GM12878 (cell line): ENCODE measurements around the gene NR2F1-AS1. TPM values are rescaled to one million over a fixed set of nuclear protein-coding genes. Genes with fewer than 3 reads are reported as not detected.

Experiments used
- ATAC-seq: fragments of 200-7000 bp; cut with Tn5 transposase; 3 replicates; pipeline ENCODE4 v1.9.1; 2020; ENCODE audit warnings: mild to moderate bottlenecking, moderate library complexity
- BruUV-seq: library from RNA; stranded (reverse); fragments of 400-500 nt; replicated peaks from 2 replicates; lab custom pipeline; 2021; lab: Mats Ljungman, UMichigan
- CTCF ChIA-PET: fragments of 300-600 bp; sonication (Branson Sonifier 250); formaldehyde crosslinking; extraction: SDS; loops from one replicate; lab custom pipeline; 2021; ENCODE audit warnings: inconsistent platforms; lab: Yijun Ruan, JAX
- POLR2A ChIA-PET: fragments of 350-600 bp; formaldehyde crosslinking; extraction: SDS; loops from one replicate; lab custom pipeline; 2021; ENCODE audit warnings: inconsistent platforms; lab: Charles Lee
- RAD21 ChIA-PET: fragments of 300-600 bp; sonication (Branson Sonifier 250); formaldehyde crosslinking; loops from one replicate; lab custom pipeline; 2023; ENCODE audit warnings: antibody characterized with exemption; ENCODE audit not compliant: unreplicated experiment; lab: Charles Lee
- SMC1A ChIA-PET: fragments of 300-600 bp; sonication (Branson Sonifier 250); formaldehyde crosslinking; loops from one replicate; lab custom pipeline; 2023; ENCODE audit not compliant: unreplicated experiment, uncharacterized antibody; lab: Charles Lee
- DNase-seq: peaks from one replicate; pipeline ENCODE4 v3.0.0-alpha.2; 2011; ENCODE audit warnings: low read depth, low spot score
- FAIRE-seq: peaks from 3 replicates; lab custom pipeline; 2011; peaks lifted over from hg19 to GRCh38; lab: Jason Lieb, UNC
- H2AFZ ChIP-seq: 2 replicates; pipeline ENCODE4 v1.6.0; 2011; ENCODE audit warnings: low read depth, low read length, control low read depth; ENCODE audit not compliant: control insufficient read depth
- H3K27ac ChIP-seq: 2 replicates; pipeline ENCODE4 v1.5.1; 2011; ENCODE audit warnings: control low read depth; ENCODE audit not compliant: control insufficient read depth, insufficient read depth
- H3K27me3 ChIP-seq, 2 experiments: replicated peaks in 1 of 2; 2 replicates each; pipeline versions ENCODE4 v1.6.0 to v1.6.1; 2011; ENCODE audit warnings: low read length in 1 of 2; ENCODE audit not compliant: control insufficient read depth in 2 of 2, insufficient read depth in 2 of 2
- H3K36me3 ChIP-seq, 2 experiments: 2 replicates each; pipeline ENCODE4 v1.5.1; 2011; ENCODE audit warnings: low read length in 1 of 2; ENCODE audit not compliant: control insufficient read depth in 2 of 2, insufficient read depth in 2 of 2
- H3K4me1 ChIP-seq: 2 replicates; pipeline ENCODE4 v1.6.1; 2011; ENCODE audit warnings: mild to moderate bottlenecking, low read length, moderate library complexity, mixed read lengths; ENCODE audit not compliant: control insufficient read depth, insufficient read depth
- H3K4me2 ChIP-seq: 2 replicates; pipeline ENCODE4 v1.6.0; 2011; ENCODE audit warnings: control low read depth; ENCODE audit not compliant: control insufficient read depth, insufficient read depth
- H3K4me3 ChIP-seq: fragments of 200-600 bp; sonication (generic); 2 replicates; pipeline ENCODE4 v1.5.1; 2016
- H3K79me2 ChIP-seq: 2 replicates; pipeline ENCODE4 v1.6.0; 2011; ENCODE audit warnings: low read length; ENCODE audit not compliant: control insufficient read depth, insufficient read depth
- H3K9ac ChIP-seq: 2 replicates; pipeline ENCODE4 v1.8.0; 2011; ENCODE audit warnings: low read length, control low read depth, mixed read lengths; ENCODE audit not compliant: control insufficient read depth, insufficient read depth
- H3K9me3 ChIP-seq: replicated peaks from 3 replicates; pipeline ENCODE4 v1.5.1; 2011; ENCODE audit warnings: mild to moderate bottlenecking, low read length; ENCODE audit not compliant: control insufficient read depth, insufficient read depth
- H4K20me1 ChIP-seq: 2 replicates; pipeline ENCODE4 v1.6.0; 2011; ENCODE audit not compliant: control insufficient read depth, insufficient read depth
- CBX3 ChIP-seq: fragments of 200-600 bp; sonication (generic); IDR thresholded peaks from 2 replicates; pipeline ENCODE4 v1.6.1; 2016; ENCODE audit warnings: low read depth, borderline replicate concordance
- CHD2 ChIP-seq: IDR thresholded peaks from 2 replicates; pipeline ENCODE4 v1.6.1; 2011; ENCODE audit warnings: low read depth, low read length, improper control_type of control experiment, borderline replicate concordance
- CUX1 ChIP-seq: IDR thresholded peaks from 2 replicates; pipeline ENCODE4 v1.6.1; 2012; ENCODE audit warnings: improper control_type of control experiment, low read depth, low read length; ENCODE audit not compliant: insufficient replicate concordance
- NFYB ChIP-seq: IDR thresholded peaks from 2 replicates; pipeline ENCODE4 v1.6.1; 2011; ENCODE audit warnings: low read depth, mild to moderate bottlenecking, low read length, improper control_type of control experiment, moderate library complexity; ENCODE audit not compliant: insufficient read depth
- NR2F1 ChIP-seq: fragments of 450-650 bp; conservative IDR thresholded peaks from 2 replicates; pipeline ENCODE4 v1.6.1; 2017; ENCODE audit warnings: mild to moderate bottlenecking
- REST ChIP-seq: IDR thresholded peaks from 2 replicates; pipeline ENCODE4 v1.6.1; 2012; ENCODE audit warnings: mild to moderate bottlenecking, low read depth, low read length
- SP1 ChIP-seq: IDR thresholded peaks from one replicate; pipeline ENCODE4 v1.6.1; 2011; ENCODE audit warnings: low read depth, low read length
- TCF7 ChIP-seq: IDR thresholded peaks from 2 replicates; pipeline ENCODE4 v1.6.1; 2014; ENCODE audit warnings: antibody characterized with exemption, borderline replicate concordance
- USF1 ChIP-seq: IDR thresholded peaks from 2 replicates; pipeline ENCODE4 v1.6.1; 2011; ENCODE audit warnings: borderline replicate concordance, low read depth, mild to moderate bottlenecking, moderate library complexity, mixed read lengths, low read length; ENCODE audit not compliant: insufficient read depth; ENCODE audit errors: extremely low read length
- WGBS: methylation state at CpG from one replicate; pipeline ENCODE4 v1.1.6; 2016; ENCODE audit warnings: low lambda C conversion rate; ENCODE audit not compliant: insufficient replicate concordance, insufficient coverage; ENCODE audit errors: missing lambda C conversion rate; 5-methylcytosine and 5-hydroxymethylcytosine counted together
- in situ Hi-C: fragments of 300-500 bp; cut with MboI; formaldehyde crosslinking; loops from 9 replicates; pipeline ENCODE4 v1.14.3; 2018; ENCODE audit warnings: mixed read lengths
- intact Hi-C: fragments of 100-400 bp; cut with micrococcal nuclease; formaldehyde crosslinking; loops from one replicate; pipeline ENCODE4 v1.14.2; 2022; ENCODE audit not compliant: unreplicated experiment
- polyA plus RNA-seq, 11 experiments: library from polyadenylated mRNA; depleted of rRNA in 4 of 11; unstranded in 6 of 11; stranded (reverse) in 5 of 11; fragments of >200 nt; fragmentation: Nextera tagmentation in 4 of 11; fragmentation: Illumina TruSeq in 1 of 11; extraction: Ambion mirVana in 4 of 11; extraction: Trizol in 1 of 11; gene quantifications; 1 replicate in 1 of 11; 2 replicates in 10 of 11; pipeline versions ENCODE4 v1.2.1 to v1.2.3, GENCODE V29; 2011 to 2016; ENCODE audit warnings: inconsistent platforms in 2 of 11, missing spikeins in 2 of 11, low read depth in 1 of 11
- total RNA-seq, 4 experiments: library from RNA; depleted of rRNA in 3 of 4; stranded (reverse); fragments of >200 nt in 3 of 4; fragmentation: Illumina TruSeq in 1 of 4; extraction: Trizol in 1 of 4; gene quantifications; 2 replicates each; pipeline versions ENCODE4 v1.2.1 to v1.2.3, GENCODE V29; 2013 to 2021

The NR2F1-AS1 gene
- total and polyA plus RNA-seq, 10 of the 15 experiments (the other 5 are each of a cell fraction or from before 2014, with no cell fraction given): 0.11 to 0.85 (median 0.27) TPM

GRCh38 chr5:93513298-93513697, 67.7 kb downstream of the NR2F1-AS1 start:
- in situ Hi-C loops (no loop called here), intact Hi-C loops (no loop called here)
- Histone ChIP-seq H3K79me2 (no peaks in the 10 kb centered on the region), H3K36me3 (no peaks in the 10 kb centered on the region), H3K27ac (no peak overlapping the region), H3K4me3 (no peak overlapping the region), H3K4me2 (no peak overlapping the region), H3K4me1 (no peaks in the 10 kb centered on the region), H2AFZ (no peak overlapping the region), H4K20me1 (no peaks in the 10 kb centered on the region), H3K9ac (no peak overlapping the region), H3K27me3 (no peaks in the 10 kb centered on the region), H3K9me3 (no peaks in the 10 kb centered on the region)
- WGBS: 47% methylated on average over 1 of the region's 1 CpG
- ChIA-PET SMC1A (interaction anchor here (1.0 to 1.4 kb wide), 4 partner anchors 10 to 288 kb away, joined by 3 to 4 read pairs (median 4); no protein-coding TSS in a partner anchor), CTCF (interaction anchor here (1.0 to 1.1 kb wide), 2 partner anchors 11 to 288 kb away, joined by 3 to 4 read pairs; no protein-coding TSS in a partner anchor), POLR2A (no interaction called here), RAD21 (no interaction called here)
- TF ChIP-seq CBX3 (no peak), TCF7 (no peak), NR2F1 (no peak), CHD2 (no peak), USF1 (no peak), NFYB (no peak), SP1 (no peak), REST (no peak), CUX1 (no peak)
- FAIRE-seq (no peak), DNase-seq (no peak), ATAC-seq (no peak)
- BruUV-seq: no TSS peak
